AG09309 (cell line): ENCODE measurements around the gene ZNF189.

ENCODE experiments used
- DNase-seq: peaks from one replicate; pipeline ENCODE4 v3.0.0-alpha.2; 2010; ENCODE audit warnings: low read depth
- H3K4me3 ChIP-seq: 2 replicates; pipeline ENCODE4 v1.5.1; 2011; ENCODE audit warnings: mild to moderate bottlenecking, low read depth, low read length, moderate library complexity; ENCODE audit not compliant: control insufficient read depth
- TF ChIP-seq, protein P1 (sequence below): IDR thresholded peaks from 2 replicates; pipeline ENCODE4 v1.5.1; 2011; ENCODE audit warnings: mild to moderate bottlenecking, low read depth, low read length, inconsistent platforms; ENCODE audit not compliant: insufficient read depth, control insufficient read depth; ENCODE audit errors: missing control alignments

Gene ZNF189

DNA sequence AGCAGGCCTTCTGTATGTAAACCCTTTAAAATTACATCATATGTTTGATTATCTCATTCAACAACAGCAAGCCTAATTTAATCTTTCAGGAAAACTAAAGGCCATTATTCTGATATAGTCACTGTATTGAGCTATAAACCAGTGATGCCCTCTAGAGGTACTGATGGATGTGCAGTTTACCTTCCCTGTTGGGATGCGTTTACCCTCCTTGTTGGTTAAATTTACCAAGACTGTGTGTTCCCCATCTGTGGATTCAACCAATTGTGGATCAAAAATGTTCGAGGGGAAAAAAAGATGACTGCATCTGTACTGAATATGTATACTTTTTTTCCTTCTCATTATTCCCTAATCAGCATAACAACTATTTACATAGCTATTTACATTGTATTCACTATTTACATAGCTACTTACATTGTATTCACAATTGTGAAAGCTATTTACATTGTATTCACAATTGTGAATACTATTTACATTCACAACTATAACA lies 10.1 kb upstream of the ZNF189 start:
- TF ChIP-seq, protein P1, sequence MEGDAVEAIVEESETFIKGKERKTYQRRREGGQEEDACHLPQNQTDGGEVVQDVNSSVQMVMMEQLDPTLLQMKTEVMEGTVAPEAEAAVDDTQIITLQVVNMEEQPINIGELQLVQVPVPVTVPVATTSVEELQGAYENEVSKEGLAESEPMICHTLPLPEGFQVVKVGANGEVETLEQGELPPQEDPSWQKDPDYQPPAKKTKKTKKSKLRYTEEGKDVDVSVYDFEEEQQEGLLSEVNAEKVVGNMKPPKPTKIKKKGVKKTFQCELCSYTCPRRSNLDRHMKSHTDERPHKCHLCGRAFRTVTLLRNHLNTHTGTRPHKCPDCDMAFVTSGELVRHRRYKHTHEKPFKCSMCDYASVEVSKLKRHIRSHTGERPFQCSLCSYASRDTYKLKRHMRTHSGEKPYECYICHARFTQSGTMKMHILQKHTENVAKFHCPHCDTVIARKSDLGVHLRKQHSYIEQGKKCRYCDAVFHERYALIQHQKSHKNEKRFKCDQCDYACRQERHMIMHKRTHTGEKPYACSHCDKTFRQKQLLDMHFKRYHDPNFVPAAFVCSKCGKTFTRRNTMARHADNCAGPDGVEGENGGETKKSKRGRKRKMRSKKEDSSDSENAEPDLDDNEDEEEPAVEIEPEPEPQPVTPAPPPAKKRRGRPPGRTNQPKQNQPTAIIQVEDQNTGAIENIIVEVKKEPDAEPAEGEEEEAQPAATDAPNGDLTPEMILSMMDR, result peak; percentile 46
- H3K4me3 ChIP-seq, result no peak overlapping the region
- no peak for DNase-seq

DNA sequence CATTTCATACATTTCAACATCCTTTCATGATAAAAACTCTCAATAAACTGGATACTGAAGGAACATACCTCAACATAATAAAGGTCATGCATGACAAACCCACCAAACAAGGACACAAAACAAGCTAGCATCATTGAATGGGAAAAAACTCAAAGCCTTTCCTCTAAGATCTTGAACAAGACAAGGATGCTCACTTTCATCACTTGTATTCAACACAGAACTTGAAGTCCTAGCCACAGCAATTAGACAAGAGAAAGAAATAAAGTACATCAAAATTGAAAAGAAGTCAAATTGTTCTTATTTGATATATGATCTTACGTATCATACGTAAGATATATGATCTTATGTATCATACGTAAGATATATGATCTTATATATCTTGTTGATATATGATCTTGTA lies 5.5 kb upstream of the ZNF189 start:
- no peak overlapping the region for H3K4me3 ChIP-seq
- DNase-seq, result no peak
- TF ChIP-seq, protein P1, result no peak

DNA sequence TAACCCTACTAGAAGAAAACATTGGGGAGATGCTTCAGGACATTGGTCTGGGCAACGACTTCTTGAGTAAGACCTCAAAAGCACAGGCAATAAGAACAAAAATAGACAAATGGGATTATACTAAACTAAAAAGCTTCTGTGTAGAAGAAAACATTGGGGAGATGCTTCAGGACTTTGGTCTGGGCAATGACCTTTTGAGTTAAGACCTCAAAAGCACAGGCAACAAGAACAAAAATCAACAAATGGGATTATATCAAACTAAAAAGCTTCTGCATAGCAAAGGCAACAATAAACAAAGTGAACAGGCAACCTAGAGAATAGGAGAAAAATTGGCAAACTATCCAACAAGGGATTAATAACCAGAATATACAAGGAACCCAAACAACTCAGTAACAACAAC lies 4.0 kb upstream of the ZNF189 start:
- no peak overlapping the region for H3K4me3 ChIP-seq
- no peak for DNase-seq
- TF ChIP-seq, protein P1, result no peak

DNA sequence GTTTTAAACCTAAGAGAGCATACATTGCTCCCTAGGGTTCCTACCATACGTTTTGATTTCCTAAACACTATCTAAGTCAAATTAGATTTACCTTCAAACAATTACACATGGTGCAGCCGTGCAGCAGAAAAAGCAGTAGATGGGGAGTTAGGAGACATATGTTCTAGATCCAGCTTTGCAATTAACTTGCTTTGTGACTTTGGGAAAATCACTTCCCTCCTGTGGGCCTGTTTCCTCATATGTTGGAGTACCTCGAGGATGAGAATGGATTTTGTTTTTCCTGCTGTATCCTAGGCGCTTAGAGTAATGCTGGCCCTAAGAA lies 944 bp upstream of the ZNF189 start:
- DNase-seq, result no peak
- TF ChIP-seq, protein P1, result no peak
- H3K4me3 ChIP-seq, result peak overlapping the region; percentile 80

DNA sequence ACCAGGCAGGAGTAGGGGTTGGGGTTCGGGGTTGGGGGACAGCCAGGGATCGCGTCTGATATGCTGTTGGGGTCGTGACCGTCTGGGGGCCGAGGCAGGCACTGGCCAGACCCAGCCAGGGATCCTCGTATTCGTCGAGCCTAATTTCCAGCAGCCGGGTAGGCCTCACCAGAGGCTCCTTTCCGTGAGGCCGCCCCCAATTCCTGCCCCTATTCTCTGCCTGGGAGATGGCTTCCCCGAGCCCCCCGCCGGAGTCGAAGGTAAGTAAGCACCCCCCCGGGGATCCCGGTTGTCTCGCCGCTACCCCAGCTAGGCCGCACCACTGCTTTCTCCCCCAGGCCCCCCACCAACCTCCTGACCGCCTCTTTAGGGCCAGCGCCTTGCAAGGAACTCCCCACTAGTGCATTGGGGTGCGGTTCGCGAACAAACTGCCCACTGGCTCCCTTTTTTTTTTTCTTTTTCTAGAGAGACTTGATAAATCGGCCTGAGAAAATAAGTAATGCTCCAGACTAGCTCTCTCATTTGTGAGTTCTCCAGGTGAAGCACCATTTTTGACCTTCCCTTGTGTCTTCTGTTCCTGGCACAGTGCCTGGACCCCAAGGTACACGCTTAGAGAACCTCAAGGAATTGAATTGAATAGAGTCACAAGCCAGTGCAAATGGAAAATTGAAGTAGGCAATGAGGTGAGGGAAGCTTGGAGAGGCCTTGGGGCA lies 435 bp downstream of the ZNF189 start:
- DNase-seq, result no peak
- H3K4me3 ChIP-seq, result peak overlapping the region; percentile 82
- TF ChIP-seq, protein P1, result no peak

DNA sequence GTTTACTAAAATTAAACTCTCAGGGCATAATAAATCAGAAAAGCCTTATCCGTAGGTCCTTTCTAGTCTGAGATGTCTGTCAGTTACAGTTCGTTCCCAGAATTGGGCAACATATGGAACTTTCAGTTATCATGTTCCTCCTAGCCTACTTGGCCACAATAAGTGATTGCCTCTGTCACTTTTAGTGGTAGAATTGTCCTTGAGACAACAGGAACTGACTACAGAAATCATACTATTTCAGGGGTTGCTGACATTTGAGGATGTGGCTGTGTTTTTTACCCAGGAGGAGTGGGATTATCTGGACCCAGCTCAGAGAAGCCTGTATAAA lies 956 bp downstream of the ZNF189 start:
- TF ChIP-seq, protein P1, result no peak
- H3K4me3 ChIP-seq, result peak overlapping the region; percentile 82
- DNase-seq, result no peak
